Lower leg skin (tissue), 4 donors: ENCODE results near the gene ALDH1B1. TPM values are rescaled to one million over a fixed set of nuclear protein-coding genes. Genes with fewer than 3 reads are reported as not detected.

Experiments used
- DNase-seq, 2 donors: peaks; one replicate each; pipeline ENCODE4 v3.0.0-alpha.2; 2019; ENCODE audit warnings: low spot score in 2 of 2
- H3K4me3 ChIP-seq: fragments of 200-600 bp; sonication (generic); 2 replicates; pipeline ENCODE4 v1.5.1; 2017; ENCODE audit warnings: mild to moderate bottlenecking, low read depth; ENCODE audit not compliant: poor library complexity, severe bottlenecking
- CTCF ChIP-seq, 3 donors: fragments of 450-650 bp; IDR thresholded peaks; one replicate each; pipeline ENCODE4 v1.5.1; 2016; ENCODE audit warnings: antibody characterized with exemption in 3 of 3, mild to moderate bottlenecking in 3 of 3, moderate library complexity in 2 of 3
- POLR2A ChIP-seq, 2 donors: fragments of 450-650 bp; IDR thresholded peaks; one replicate each; pipeline ENCODE4 v1.6.1; 2016 to 2017; ENCODE audit warnings: antibody characterized with exemption in 2 of 2, mild to moderate bottlenecking in 1 of 2, moderate library complexity in 1 of 2
- WGBS, 2 donors: methylation state at CpG; one replicate each; pipeline ENCODE4 v1.1.5; 2018; 5-methylcytosine and 5-hydroxymethylcytosine counted together
- intact Hi-C: fragments of 100-400 bp; cut with DNase I; formaldehyde crosslinking; loops from one replicate; pipeline ENCODE4 v1.15.0; 2023; ENCODE audit warnings: low total_unique reads
- total RNA-seq, 4 donors: library from RNA; depleted of rRNA; stranded (reverse); fragments of >200 nt; gene quantifications; one replicate each; pipeline ENCODE4 v1.1.0, GENCODE V29; 2016

Gene ALDH1B1
- total RNA-seq, 4 donors from 2014 or later: 2.3 to 6.8 (median 3.6) TPM

- no peak for DNase-seq
- no peak for TF ChIP-seq CTCF (IDR thresholded peaks at IDR 0.05)
- no peak for TF ChIP-seq POLR2A (IDR thresholded peaks at IDR 0.05)
- WGBS, 2 donors: 75 to 80% methylated on average over 8 of the region's 8 CpGs
- H3K4me3 ChIP-seq: no peak overlapping the region
- intact Hi-C loops: no loop called here
These were observed 11.5 kb upstream of the ALDH1B1 start for GRCh38 chr9:38380872-38381534.

- intact Hi-C loops: no loop called here
- TF ChIP-seq POLR2A (IDR thresholded peaks at IDR 0.05) (no peak), CTCF (IDR thresholded peaks at IDR 0.05) (no peak)
- H3K4me3 ChIP-seq: no peak overlapping the region
- WGBS, 2 donors: 77 to 79% methylated on average over 8 of the region's 8 CpGs
- DNase-seq: no peak
These were observed 10.4 kb upstream of the ALDH1B1 start for GRCh38 chr9:38382141-38382540.

- H3K4me3 ChIP-seq: no peak overlapping the region
- 81 to 82% methylated on average over 3 of the region's 3 CpGs for WGBS, 2 donors
- no peak for DNase-seq
- TF ChIP-seq POLR2A (IDR thresholded peaks at IDR 0.05) (no peak), CTCF (IDR thresholded peaks at IDR 0.05) (no peak)
- intact Hi-C loops: no loop called here
These were observed 7.3 kb upstream of the ALDH1B1 start for GRCh38 chr9:38384990-38385848.

GRCh38 chr9:38385896-38386295 is 6.6 kb upstream of the ALDH1B1 start:
- H3K4me3 ChIP-seq: no peak overlapping the region
- intact Hi-C loops: no loop called here
- WGBS, 2 donors: 94 to 95% methylated on average over 3 of the region's 3 CpGs
- TF ChIP-seq CTCF (IDR thresholded peaks at IDR 0.05) (no peak), POLR2A (IDR thresholded peaks at IDR 0.05) (no peak)
- DNase-seq: no peak

GRCh38 chr9:38386319-38386895 is 6.1 kb upstream of the ALDH1B1 start:
- intact Hi-C loops: no loop called here
- DNase-seq: no peak
- 73 to 91% methylated on average over 4 of the region's 4 CpGs for WGBS, 2 donors
- H3K4me3 ChIP-seq: no peak overlapping the region
- no peak for TF ChIP-seq CTCF (IDR thresholded peaks at IDR 0.05)
- TF ChIP-seq POLR2A (IDR thresholded peaks at IDR 0.05): no peak
